SU-DHL-6 (cell line): Measurements from ENCODE around the gene CSNK1G2.

Source experiments
- H2AFZ ChIP-seq: fragments of 200-600 bp; sonication (generic); 2 replicates; pipeline ENCODE4 v1.6.1; 2014; ENCODE audit warnings: low read depth, mild to moderate bottlenecking, moderate library complexity, mixed read lengths, antibody characterized with exemption, low read length; ENCODE audit not compliant: severe bottlenecking
- H3F3A ChIP-seq: fragments of 200-600 bp; shearing (Covaris generic); 2 replicates; pipeline ENCODE4 v1.6.0; 2016; ENCODE audit warnings: antibody characterized with exemption, mild to moderate bottlenecking; ENCODE audit not compliant: insufficient read depth
- H3K27ac ChIP-seq: fragments of 200-600 bp; sonication (generic); 2 replicates; pipeline ENCODE4 v1.5.1; 2016; ENCODE audit warnings: low read depth, mild to moderate bottlenecking, low read length, moderate library complexity, mixed read lengths
- H3K27me3 ChIP-seq: fragments of 200-600 bp; sonication (generic), shearing (Covaris generic); 2 replicates; pipeline ENCODE4 v1.6.0; 2014; ENCODE audit warnings: mild to moderate bottlenecking, low read length
- H3K36me3 ChIP-seq: fragments of 200-600 bp; sonication (generic); 2 replicates; pipeline ENCODE4 v1.6.1; 2014; ENCODE audit warnings: mild to moderate bottlenecking, low read length, mixed read lengths
- H3K4me2 ChIP-seq: fragments of 300-600, 200-600 bp; shearing (Covaris generic), sonication (generic); 2 replicates; pipeline ENCODE4 v1.6.0; 2014; ENCODE audit warnings: low read length, low read depth, mild to moderate bottlenecking; ENCODE audit not compliant: poor library complexity, severe bottlenecking
- H3K4me3 ChIP-seq: fragments of 200-600 bp; sonication (generic); 2 replicates; pipeline ENCODE4 v1.5.1; 2014; ENCODE audit warnings: antibody characterized with exemption, low read length, mild to moderate bottlenecking, mixed read lengths; ENCODE audit not compliant: insufficient read depth, poor library complexity, severe bottlenecking
- H3K79me2 ChIP-seq: fragments of 200-600 bp; sonication (generic); 2 replicates; pipeline ENCODE4 v1.6.1; 2014; ENCODE audit warnings: mild to moderate bottlenecking, low read length, moderate library complexity; ENCODE audit not compliant: insufficient read depth
- H3K9ac ChIP-seq: fragments of 200-600 bp; sonication (generic); 2 replicates; pipeline ENCODE4 v1.7.0; 2014; ENCODE audit warnings: mild to moderate bottlenecking, low read length
- H3K9me2 ChIP-seq: fragments of 200-600 bp; sonication (generic); replicated peaks from 2 replicates; pipeline ENCODE4 v1.6.1; 2014; ENCODE audit warnings: low read length; ENCODE audit not compliant: insufficient read depth
- H3K9me3 ChIP-seq: fragments of 200-600 bp; sonication (generic); 2 replicates; pipeline ENCODE4 v1.6.1; 2014; ENCODE audit warnings: low read length, mixed read lengths; ENCODE audit not compliant: insufficient read depth
- H4K20me1 ChIP-seq: fragments of 200-600 bp; sonication (generic); 2 replicates; pipeline ENCODE4 v1.6.1; 2014; ENCODE audit warnings: low read depth, mild to moderate bottlenecking, antibody characterized with exemption, low read length, moderate library complexity, mixed read lengths
- EZH2phosphoT487 ChIP-seq: fragments of 200-600 bp; sonication (generic), shearing (Covaris generic); conservative IDR thresholded peaks from 2 replicates; pipeline ENCODE4 v1.6.1; 2018; ENCODE audit warnings: mild to moderate bottlenecking, antibody characterized with exemption, low read length, moderate library complexity, mixed read lengths
- TF ChIP-seq, protein P1 (sequence below): fragments of 200-600 bp; sonication (generic); IDR thresholded peaks from one replicate; pipeline ENCODE4 v1.5.1; 2017; ENCODE audit warnings: antibody characterized with exemption, mild to moderate bottlenecking, low read length, moderate library complexity; ENCODE audit not compliant: insufficient read depth, poor library complexity, severe bottlenecking

Gene CSNK1G2

DNA sequence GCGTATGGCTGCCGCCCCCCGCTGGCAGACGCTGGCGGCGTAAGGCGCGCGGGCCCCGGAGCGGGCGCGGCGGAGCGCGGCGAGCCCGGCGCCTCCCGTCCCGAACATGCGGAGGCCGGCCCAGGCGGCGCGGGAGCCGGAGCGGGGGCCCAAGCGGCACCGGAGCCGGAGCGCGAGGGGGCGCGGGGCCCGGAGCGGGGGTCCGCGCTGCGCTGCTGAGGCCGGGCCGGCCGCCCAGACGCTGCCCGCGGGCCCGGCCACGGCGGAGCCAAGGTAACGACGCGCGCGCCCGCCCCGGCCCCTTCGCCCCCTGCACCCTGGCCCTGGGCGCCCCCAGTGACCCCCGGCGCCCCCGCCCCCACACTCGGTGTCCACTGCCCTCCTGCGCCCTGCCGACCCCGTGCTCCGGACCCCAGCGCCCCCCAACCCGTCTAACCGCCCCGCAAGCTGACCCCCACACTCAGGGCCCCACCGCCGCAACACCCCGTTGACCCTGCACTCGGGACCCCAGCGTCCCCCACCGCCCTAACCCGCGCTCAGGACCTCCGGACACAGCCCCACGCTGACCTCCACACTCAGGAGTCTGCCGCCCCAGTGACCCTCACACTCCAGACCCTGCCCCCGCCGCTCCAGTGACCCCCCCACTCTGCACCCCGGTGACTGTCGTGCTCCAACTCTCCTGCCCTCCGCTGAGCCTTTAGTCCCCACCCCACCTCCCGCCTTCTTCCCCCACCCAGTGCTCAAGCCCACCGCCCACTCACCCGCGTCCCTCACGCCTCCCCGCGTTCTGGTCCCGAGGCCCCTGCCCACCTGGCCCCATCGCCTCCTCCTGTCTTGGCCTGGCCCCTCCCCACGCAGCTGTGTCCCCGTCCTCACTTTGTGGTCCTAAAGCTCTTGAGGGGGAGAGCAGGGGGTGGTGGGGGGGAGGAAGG is at the start of gene CSNK1G2:
Gene CSNK1G2, plus strand, starts transcription at position 27 of the 932 bp plus-strand sequence. CDS start 28,601 bp downstream, outside the sequence.
- no peaks in the 10 kb centered on the region for H3K9me3 ChIP-seq
- H2AFZ ChIP-seq = peak within 1 kb of the TSS; percentile 70
- H3K27ac ChIP-seq = peak within 1 kb of the TSS; percentile 86
- H3K9me2 ChIP-seq = no peaks in the 10 kb centered on the region
- TF ChIP-seq, protein P1, sequence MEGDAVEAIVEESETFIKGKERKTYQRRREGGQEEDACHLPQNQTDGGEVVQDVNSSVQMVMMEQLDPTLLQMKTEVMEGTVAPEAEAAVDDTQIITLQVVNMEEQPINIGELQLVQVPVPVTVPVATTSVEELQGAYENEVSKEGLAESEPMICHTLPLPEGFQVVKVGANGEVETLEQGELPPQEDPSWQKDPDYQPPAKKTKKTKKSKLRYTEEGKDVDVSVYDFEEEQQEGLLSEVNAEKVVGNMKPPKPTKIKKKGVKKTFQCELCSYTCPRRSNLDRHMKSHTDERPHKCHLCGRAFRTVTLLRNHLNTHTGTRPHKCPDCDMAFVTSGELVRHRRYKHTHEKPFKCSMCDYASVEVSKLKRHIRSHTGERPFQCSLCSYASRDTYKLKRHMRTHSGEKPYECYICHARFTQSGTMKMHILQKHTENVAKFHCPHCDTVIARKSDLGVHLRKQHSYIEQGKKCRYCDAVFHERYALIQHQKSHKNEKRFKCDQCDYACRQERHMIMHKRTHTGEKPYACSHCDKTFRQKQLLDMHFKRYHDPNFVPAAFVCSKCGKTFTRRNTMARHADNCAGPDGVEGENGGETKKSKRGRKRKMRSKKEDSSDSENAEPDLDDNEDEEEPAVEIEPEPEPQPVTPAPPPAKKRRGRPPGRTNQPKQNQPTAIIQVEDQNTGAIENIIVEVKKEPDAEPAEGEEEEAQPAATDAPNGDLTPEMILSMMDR = no peak
- no peak for TF ChIP-seq EZH2phosphoT487
- H3K79me2 ChIP-seq = peaks cover 45% of the 10 kb centered on the region
- H3K27me3 ChIP-seq = no peaks in the 10 kb centered on the region
- peak within 1 kb of the TSS; percentile 73 for H3K9ac ChIP-seq
- H3K36me3 ChIP-seq = no peaks in the 10 kb centered on the region
- no peaks in the 10 kb centered on the region for H4K20me1 ChIP-seq
- H3K4me3 ChIP-seq = peak within 1 kb of the TSS; percentile 74
- peaks cover 18% of the 10 kb centered on the region; the same call in 1 of the 2 replicates for H3F3A ChIP-seq
- H3K4me2 ChIP-seq = peak within 1 kb of the TSS; percentile 85

- no peak overlapping the region for H3K4me2 ChIP-seq
- no peaks in the 10 kb centered on the region for H3K79me2 ChIP-seq
- no peaks in the 10 kb centered on the region for H4K20me1 ChIP-seq
- TF ChIP-seq, protein P1 = no peak
- TF ChIP-seq EZH2phosphoT487 = no peak
- H3K27ac ChIP-seq = no peak overlapping the region
- no peak overlapping the region for H3K4me3 ChIP-seq
- H3K27me3 ChIP-seq = no peaks in the 10 kb centered on the region
- H2AFZ ChIP-seq = no peak overlapping the region
- no peak overlapping the region for H3K9ac ChIP-seq
- no peaks in the 10 kb centered on the region for H3K9me3 ChIP-seq
- H3K9me2 ChIP-seq = no peaks in the 10 kb centered on the region
- peaks cover 6% of the 10 kb centered on the region for H3F3A ChIP-seq
- no peaks in the 10 kb centered on the region for H3K36me3 ChIP-seq
These were observed 47.2 kb upstream of the CSNK1G2 start for GRCh38 chr19:1893791-1894190.

DNA sequence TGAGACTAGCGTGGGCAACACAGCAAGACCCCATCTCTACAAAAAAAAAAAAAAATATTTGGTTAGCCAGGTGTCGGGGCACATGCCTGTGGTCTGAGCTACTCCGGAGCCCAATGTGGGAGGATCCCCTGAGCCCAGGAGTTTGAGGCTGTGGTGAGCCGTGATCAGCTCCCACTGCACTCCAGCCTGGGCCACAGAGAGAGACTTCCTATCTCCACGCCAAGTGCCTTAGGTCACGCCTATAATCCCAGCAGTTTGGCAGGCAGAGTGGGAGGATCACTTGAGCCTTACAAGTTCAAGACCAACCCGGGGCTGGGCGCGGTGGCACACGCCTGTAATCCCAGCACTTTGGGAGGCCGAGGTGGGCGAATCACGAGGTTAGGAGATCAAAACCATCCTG is 44.5 kb upstream of the CSNK1G2 start:
- no peak overlapping the region for H3K4me3 ChIP-seq
- H3K27me3 ChIP-seq = no peaks in the 10 kb centered on the region
- no peaks in the 10 kb centered on the region for H3K79me2 ChIP-seq
- H3K9me3 ChIP-seq = no peaks in the 10 kb centered on the region
- no peak overlapping the region for H3K27ac ChIP-seq
- H4K20me1 ChIP-seq = no peaks in the 10 kb centered on the region
- H3K4me2 ChIP-seq = peak overlapping the region; percentile 54
- TF ChIP-seq, protein P1 = no peak
- TF ChIP-seq EZH2phosphoT487 = no peak
- no peak overlapping the region for H2AFZ ChIP-seq
- no peaks in the 10 kb centered on the region for H3K9me2 ChIP-seq
- H3F3A ChIP-seq = peaks cover 10% of the 10 kb centered on the region
- no peaks in the 10 kb centered on the region for H3K36me3 ChIP-seq
- H3K9ac ChIP-seq = no peak overlapping the region
